HG03159 (cell line): Measurements from ENCODE around the gene USP16.

Source experiments
- ATAC-seq: cut with Tn5 transposase; IDR thresholded peaks from one replicate; pipeline ENCODE4 v1.9.1; 2021; ENCODE audit warnings: mild to moderate bottlenecking, moderate library complexity; ENCODE audit not compliant: unreplicated experiment

Gene USP16

DNA sequence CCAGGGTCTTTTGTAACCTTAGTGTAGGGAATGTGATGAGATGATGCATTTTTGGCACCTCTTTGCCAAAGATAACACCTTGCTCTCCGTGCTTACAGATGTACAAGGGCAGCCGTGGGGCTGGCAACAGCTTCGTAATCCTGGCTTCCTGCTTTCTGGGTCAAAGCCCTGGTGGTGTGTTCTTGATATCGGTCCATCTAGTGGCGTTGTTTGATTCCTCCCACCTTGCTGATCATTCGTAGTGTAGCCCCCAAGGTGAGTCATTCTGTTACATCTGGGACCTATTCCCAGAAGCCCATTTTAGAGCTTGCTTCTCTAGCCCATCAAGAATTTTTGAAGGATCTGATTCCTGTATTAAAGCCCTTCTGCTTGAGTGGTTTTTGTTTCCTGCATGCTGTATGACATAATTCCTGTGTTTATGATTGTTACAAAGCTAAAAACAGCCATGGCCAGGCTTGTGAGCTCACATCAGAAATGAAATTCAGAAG is 56.0 kb downstream of the USP16 start:
- ATAC-seq, result no peak

DNA sequence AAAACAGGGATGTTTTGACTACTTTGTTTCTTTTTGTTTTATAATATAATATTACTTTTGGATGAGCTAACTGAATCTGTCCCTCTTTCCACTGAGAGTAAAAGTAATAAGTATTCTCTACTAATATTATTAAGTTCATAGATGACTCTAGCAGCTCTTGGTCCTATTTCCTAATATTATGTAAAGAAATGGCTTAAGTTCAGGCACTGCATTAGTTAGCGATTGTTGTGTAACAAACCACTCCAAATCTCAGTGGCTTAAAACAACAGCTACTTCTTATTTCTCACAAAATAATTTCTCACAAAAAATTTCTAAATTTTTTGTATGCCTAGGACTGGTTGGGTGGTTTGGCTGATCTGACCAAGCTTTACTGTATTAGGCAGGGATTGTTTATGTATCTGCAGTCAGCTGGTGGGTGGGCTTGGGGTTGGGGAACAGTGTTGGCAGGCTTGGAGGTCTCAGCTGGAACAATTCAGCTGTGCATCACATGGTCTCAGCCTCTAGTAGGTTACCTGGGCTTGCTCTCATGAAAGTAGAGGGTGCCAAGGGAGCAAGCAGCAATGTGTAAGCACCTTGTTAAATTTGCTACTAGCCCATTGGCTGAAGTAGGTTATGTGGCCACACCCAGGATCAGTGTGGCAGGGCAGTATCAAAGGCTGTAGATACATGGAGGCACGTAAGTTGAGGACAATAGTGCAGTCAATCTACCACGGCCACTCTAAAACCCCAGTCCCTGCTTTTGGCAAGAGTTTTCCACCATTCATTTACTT is 57.8 kb downstream of the USP16 start:
- ATAC-seq, result no peak

DNA sequence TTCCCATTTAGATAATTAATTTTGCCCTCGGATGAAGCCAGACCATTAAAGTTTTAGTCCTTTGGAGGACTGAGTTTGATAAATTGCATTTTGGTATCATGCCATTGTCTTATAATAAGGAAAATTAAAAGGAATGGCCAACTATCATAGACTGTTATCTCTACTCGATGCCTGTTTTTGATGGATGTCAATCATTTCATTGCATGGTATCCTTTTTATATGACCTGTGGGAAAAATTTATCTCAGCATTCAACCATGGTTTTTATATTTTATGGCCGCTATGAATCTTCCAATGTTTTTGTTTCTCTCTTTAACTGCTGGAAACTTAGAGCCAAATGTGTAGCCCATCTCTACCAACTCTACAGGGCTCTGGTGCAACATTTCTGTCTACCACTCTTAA is 58.8 kb downstream of the USP16 start:
- ATAC-seq, result no peak

- no peak for ATAC-seq
These were observed 59.9 kb downstream of the USP16 start for GRCh38 chr21:29084372-29084771.

DNA sequence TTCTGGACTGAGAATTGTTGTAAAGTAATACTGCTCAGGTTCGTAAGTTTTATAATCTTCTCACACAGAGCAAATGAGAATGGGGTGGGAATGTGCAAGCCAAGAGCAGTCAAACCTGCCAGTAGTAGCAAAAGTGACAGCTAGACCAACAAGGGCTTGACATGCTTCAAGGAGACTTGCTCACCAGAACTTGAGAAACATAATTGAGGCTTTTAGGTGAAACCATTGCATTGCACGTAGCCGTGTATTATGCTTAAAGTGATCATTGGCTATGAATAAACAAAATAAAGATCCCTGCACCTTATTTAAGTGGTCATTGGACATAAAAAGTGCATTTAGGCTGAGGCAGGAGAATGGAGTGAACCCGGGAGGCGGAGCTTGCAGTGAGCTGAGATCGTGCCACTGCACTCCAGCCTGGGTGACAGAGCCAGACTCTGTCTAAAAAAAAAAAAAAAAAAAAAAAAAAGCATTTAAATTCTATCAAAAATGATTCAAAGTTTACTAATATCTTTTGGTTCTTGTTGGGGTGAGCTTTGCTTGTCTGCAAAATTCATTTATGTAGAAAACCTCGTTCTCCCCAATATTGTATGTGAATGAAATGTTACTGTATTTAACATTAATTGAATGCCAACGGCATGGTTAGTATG is 60.8 kb downstream of the USP16 start:
- ATAC-seq, result no peak

- ATAC-seq, result no peak
These were observed 66.6 kb downstream of the USP16 start for GRCh38 chr21:29091033-29091432.

DNA sequence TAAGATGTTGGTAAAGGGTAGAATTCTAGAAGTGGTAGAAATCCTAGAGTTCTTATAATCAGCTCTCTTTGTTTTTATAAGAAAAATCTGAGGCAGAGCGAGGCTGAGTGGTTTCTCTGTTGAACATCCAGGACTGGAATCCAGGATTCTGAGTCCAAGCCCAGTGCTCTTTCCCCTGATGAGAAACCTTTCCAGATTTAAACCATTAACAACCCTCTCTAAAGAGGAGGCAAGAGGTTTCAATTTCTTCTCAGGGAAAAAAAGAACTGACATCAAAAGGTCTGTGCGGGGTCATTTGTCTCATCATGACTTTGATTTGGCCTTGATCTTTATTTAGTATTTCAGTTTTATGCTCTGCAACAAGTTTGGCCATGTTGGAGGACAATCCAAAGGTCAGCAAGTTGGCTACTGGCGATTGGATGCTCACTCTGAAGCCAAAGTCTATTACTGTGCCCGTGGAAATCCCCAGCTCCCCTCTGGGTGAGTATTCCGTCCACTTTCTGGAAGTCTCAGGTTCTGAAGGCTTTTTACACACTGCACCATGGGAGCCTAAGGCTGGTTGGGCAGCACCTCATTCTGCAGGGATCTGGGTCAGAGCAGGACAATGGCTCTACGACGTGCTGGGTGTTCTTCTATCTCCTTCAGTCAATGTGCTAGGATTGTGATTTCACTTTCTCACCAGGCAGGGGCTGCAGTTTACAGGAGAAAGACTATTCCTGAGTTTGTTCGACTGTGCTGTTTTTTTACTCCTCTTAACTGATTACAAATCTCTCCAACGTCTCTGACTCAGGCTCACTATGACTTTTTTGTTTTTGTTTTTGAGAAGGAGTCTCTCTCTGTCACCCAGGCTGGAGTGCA is 67.9 kb downstream of the USP16 start:
- no peak for ATAC-seq

DNA sequence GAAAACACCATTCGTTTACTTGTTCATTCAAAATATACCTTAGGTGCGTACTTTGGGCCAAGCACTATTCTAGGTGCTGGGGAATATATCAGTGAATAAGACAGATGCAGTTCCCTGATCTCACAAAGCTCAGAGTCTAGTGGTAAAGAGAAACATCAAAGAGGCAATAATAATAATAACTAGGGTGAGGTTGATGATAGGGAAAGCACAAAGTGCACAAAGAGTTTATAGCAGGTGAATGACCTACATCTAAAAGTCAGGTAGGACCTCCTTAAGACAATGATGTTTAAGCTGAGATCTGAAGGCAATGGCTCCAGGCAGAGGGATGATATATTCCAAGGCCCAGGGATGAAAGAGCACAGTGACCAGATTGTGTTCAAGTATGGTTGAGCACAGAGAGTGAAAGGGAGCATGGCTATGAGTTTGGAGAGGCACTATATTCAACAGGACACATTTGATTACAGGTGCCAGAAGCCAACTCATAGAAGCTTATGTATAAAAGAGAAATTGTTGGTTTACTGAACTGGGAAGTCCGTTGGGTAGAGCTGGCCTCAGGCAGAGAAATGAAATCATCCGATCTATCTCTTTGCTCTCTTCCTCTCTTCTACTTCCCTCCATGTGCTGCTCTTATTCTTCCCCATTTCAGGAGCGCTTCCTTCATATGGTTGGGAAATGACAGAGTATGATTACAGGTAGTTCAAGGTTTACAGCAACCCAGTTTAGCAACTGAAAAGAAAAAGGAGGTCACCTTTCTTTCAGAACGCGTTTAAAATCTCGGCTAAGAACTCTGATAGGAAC is 71.9 kb downstream of the USP16 start:
- ATAC-seq, result no peak

GRCh38 chr21:29098156-29098555 is 73.7 kb downstream of the USP16 start:
- no peak for ATAC-seq

DNA sequence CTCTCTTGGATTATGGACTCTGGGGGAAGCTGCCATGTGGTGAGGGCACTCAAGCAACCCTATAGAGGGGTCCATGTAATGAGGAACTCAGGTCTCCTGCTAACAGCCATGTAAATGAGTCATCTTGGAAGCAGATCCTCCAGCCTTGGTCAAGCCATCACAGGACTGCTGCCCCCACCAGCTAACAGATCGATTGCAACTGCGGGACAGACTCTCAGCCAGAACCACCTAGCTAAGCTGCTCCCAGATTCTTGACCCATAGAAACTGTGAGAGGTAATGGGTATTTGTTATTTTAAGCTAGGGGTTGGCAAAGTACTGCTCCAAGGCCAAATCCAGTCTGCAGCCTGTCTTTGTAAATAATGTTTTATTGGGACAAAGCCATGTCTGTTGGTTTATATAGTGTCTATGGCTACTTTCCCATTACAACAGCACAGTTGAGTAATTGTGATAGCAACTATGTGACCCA is 78.4 kb downstream of the USP16 start:
- no peak for ATAC-seq
